GM21528 (cell line): ENCODE results near the gene GAL.

Source experiments
- ATAC-seq: cut with Tn5 transposase; IDR thresholded peaks from one replicate; pipeline ENCODE4 v1.9.1; 2021; ENCODE audit warnings: mild to moderate bottlenecking, moderate library complexity; ENCODE audit not compliant: unreplicated experiment, low FRiP score

GAL gene

DNA sequence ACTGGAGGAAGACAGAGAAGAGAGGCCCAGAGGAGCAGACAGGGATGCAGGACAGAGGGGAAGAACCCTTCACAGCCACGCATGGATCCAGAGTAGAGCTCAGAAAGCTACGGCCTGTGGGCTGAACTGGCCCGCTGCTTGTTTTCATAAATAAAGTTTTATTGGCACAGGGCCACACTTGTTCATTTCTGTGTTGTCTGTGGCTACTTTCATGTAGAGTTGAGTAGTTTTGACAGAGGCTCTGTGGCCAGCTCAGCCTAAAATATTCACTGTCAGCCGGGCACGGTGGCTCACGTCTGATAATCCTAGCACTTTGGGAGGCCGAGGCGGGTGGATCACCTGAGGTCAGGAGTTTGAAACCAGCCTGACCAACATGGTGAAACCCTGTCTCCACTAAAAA, 26.2 kb upstream of the GAL start:
- no peak for ATAC-seq

DNA sequence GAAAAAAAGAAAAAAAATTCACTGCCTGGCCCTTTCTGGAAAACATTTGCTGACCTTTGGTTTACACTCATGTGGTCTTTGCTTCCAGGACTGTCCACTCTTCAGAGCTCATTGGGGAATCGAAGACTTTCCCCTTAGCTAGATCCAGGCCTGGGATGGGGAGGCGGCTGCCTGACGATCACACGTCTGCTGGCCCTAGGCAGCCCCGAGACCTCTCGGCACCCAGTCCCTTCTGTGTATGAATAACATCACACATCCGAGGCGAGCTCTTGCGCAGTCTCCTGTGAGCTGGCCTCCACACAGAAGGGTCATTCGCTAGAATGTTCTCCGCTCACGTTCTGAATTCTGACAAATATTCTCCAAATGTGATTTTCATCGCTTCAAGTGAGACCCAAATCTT, 25.7 kb upstream of the GAL start:
- no peak for ATAC-seq

DNA sequence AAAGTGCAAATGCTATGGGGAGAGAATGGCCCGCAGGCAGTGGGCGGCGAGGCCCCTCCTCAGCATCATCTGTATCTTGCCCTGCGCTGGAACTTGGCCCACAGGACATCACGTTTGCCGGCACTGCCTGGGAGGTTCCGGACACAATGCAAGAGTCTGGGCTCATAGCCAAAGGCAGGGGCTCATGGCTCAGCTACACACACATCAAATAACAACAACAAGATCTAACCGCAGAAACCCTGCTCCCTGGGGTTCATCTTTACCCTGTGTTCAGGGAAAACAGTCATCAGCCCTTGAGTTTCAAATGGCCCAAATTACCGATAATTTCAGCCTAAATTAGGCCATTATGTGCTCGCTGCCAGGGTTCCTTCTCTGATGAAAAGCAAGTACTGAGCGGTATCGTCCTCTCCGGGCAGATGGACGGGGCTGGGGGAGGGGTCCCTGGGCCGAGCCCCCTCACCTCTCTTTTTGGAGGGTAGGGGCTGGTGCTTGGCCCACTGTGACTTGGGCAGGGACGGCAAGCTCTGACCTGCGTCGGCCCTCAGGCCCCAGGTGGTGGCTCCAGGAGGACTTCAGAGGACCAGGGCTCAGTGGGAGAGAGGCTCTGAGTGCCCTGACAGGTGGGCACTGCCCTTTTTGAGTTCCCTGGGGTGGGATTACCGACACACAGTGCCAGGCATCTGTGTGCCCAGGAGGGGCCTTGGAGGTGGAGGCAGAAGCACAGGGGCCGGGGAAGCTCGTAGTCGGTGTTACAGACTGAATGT, 25.0 kb upstream of the GAL start:
- ATAC-seq: no peak

DNA sequence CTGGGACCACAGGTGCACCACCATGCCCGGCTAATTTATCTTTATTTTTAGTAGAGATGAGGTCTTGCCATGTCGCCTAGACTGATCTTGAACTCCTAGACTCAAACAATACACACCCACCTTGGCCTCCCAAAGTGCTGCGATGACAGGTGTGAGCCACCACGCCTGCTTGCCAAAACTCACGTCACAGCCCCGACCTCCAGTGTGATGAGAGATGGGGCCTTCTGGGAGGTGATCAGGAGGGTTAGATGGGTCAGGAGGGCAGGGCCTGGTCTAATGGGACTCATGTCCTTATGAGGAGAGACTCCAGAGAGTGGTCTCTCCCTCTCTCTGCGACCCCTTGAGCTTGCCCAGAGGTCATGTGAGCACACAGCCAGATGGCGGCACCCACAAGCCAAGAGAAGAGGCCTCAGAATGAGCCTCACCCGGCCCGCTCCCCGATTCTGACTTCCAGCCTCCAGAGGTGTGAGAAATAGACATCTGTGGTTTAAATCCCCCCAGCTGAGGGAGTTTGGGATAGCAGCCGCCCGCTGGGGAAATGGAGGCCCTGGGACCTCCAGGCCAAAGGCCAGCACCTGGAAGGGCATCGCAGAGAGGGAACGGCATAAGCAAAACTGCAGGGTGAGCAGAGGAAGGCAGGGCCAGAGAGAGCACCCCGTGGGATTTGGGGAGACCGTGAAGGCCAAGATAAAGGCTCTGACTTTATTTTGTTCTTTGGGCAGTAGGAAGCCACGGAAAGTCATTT, 24.1 kb upstream of the GAL start:
- no peak for ATAC-seq

DNA sequence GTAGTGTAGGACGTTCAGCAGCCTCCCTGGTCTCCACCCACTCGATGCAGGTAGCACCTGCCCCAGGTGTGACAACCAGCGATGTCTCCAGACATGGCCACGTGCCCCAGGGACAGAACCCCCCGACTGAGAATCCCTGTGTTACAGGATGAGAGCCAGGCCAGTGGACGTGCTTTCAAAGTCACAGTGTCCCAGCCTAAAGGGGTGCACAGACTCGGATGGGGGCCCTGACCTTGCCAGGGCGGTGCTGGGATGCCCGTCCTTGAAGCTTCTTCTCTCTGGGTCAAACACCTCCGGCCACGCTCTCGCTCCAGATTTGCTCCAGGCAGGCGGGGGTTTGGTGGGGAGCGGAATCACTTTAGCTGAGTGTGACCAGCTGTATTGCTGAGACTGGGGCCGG, 23.3 kb upstream of the GAL start:
- no peak for ATAC-seq

- no peak for ATAC-seq
Measured at GRCh38 chr11:68661697-68662603, 22.4 kb upstream of the GAL start.

DNA sequence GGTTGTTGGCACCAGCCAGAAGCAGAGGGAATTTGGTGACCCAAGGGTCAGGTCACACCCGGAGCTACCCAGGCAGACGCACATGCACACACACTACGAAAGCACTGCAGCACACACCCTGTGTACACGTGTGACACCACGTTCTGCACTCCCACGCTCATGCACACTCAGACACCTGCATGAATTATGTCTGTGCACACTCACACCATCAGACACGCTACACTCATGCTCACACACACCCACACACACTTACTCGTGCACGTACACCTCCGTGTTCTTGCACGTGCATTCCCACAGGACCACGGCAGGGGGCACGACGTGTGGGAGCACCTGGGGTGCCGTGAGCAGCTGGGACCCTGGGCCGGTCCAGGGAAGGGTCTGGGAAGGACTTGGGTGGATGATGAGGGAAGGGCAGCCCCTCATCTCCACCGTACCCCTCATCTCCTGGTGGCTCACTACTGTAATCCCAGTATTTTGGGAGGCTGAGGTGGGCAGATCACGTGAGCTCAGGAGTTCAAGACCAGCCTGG, 20.8 kb upstream of the GAL start:
- no peak for ATAC-seq

DNA sequence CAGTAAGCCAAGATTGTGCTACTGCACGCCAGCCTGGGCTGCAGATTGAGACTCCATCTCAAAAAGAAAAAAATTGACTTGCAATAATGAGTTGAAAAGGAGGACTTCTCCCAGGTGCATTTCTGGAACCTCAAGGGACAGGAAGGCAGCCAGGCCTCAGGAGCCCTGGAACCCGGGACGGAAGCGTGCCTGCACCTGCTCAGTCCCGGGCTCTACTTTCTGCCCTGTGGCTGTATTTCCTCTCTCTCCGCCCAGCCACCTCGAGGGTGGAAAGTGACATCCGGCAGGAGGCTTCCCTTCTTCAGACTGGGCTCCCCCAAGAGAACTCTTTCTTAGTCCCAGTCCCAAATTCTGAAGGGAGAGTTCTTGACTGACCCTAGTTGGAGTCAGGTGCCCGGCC, 20.2 kb upstream of the GAL start:
- ATAC-seq: no peak

GRCh38 chr11:68664906-68665305, 19.4 kb upstream of the GAL start:
- no peak for ATAC-seq

GRCh38 chr11:68665436-68665835, 18.9 kb upstream of the GAL start:
- ATAC-seq: no peak

GRCh38 chr11:68666849-68667248, 17.5 kb upstream of the GAL start:
- no peak for ATAC-seq

GRCh38 chr11:68667511-68668500, 16.5 kb upstream of the GAL start:
- no peak for ATAC-seq

DNA sequence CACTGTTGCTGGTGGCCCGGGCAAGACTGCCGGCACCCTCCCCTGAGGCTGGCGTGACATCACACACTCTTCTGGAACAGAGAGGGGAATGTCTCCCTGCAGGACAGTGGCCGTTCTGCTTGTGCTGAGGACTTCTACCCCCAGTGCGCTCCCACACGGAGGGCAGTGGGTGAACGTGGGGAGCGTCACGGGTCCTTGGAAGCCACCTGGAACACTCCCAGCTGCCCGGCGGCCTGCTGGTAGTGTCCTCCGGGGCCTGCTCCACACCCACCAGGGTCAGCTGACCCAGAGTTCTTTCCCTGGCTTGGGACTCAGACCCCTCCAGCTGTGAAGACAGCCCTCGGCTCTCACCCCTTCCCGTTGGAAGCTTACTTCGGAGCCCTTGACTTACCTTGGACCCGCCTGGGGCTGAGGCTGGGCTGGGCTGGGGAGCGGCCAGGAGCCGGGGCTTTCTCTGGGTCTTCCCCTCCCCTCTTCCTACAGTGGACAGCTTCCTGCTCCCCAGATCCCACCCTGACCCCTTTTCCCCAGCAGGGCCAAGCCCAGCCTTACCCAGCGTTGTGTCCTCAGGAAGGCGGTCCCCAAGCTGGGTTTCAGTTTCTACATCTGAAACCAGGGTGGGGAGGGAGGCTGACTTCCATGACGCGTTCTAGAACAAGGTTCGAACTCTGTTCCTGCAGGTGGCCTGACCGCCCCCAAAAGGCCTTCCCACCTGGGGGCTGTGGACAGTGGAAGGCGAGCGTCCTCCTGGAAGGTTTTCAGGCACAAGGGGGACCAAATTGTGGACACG, 14.8 kb upstream of the GAL start:
- ATAC-seq: no peak

DNA sequence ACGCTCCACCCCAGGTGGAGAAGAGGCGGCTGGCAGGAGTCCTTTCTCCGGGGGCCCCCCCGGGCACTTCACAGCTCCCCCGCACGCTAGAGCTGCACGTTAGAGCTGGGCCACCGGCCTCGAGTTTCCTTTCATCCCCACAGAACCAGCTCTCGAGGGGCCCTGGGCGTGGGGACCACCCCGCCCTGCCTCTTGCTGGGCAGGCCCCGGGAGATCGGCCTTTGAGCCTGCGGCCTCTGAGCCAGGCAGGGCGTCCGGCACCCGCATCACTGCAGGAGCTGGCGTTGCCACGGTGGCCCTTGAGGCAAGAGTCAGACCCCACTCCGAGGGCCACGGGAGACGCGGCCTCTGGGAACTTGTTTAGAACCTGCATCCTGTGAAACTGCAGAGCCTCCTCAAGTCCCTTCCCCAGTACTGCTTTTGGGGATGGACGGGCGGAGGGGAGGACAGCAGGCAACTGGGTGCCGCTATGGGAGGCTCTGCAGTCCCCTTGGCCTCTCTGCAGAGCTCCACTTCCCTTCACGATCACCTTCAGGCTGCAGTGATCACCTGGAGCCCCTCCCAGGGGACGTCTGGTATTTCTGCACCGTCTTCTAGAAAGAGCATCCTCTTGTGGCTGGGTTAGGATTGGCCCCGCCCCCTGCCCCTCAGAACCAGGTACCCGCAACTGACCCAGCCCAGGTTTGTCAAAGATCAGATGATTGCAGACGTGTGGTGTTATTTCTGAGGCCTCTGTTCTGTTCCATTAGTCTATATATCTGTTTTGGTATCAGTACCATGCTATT, 13.9 kb upstream of the GAL start:
- no peak for ATAC-seq

DNA sequence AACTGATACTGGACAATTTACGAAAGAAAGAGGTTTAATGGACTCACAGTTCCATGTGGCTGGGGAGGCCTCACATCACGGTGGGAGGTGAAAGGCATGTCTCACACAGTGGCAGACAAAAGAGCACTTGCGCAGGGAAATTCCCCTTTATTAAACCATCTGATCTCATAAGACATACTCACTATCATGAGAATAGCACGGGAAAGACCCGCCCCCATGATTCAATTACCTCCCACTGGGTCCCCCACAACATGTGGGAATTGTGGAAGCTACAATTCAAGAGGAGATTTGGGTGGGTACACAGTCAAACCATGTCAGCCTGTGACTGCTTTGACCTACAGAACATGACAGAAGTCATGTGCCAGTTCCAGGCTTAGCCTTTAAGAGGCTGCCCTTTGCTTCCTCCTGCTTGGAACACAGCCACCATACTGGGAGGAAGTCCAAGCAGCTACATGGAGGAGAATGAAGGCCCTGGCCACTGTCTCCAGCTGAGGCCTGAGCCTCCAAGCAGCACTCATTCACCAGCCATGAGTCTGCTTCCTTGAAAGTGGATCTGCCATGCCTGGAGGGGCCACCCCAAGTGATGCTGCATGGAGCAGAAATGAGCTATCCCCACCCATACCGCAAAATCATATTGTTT, 10.9 kb upstream of the GAL start:
- no peak for ATAC-seq

DNA sequence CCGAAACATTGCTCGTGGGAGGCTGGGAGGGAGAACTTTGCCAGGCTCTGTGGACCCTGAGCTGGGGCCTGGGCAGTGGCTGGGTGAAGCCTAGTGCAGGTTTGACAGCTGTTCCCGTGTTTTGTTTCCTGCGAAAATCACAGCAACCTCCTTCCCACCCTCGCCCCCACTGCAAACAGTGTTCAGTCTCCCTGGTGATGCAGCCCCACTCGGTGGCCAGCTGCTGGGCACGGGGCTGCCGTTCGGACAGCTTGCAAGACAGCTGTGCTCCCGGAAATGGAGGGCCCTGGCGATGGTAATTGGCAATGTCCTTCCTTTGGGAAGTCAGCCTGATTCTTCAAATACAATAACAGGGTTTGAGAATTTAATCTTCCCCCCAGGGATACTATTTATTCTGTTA, 10.4 kb upstream of the GAL start:
- no peak for ATAC-seq

- no peak for ATAC-seq
Measured at GRCh38 chr11:68674461-68674860, 9.9 kb upstream of the GAL start.

- ATAC-seq: no peak
Measured at GRCh38 chr11:68677432-68677831, 6.9 kb upstream of the GAL start.
